ENCODE data around the gene NCLN. TPM values are rescaled to one million over a fixed set of nuclear protein-coding genes. Genes with fewer than 3 reads are reported as not detected.

The NCLN gene
- total RNA-seq, 4 donors from 2014 or later = 27.3 to 59.6 (median 40.8) TPM

DNA sequence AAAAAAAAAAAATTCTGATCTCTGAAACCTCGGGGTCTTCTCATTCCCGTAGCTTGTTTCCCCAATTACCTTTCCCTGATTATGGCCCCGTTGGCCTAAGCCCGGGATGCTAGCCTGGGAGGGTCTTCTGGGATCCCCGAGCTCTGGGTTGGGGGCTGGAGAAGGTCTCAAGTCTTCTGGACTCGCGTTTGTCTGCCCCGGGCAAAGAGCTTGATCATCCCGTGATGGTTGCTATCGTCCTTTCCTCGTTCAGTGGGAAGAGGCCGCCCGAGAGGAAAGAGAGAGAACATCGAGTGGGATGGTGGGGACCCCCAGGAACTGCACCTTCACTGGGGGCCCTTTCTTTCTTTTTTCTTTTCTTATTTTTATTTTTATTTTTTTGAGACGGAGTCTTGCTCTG is 47.5 kb upstream of the NCLN start:
- Histone ChIP-seq H3K4me1 (peaks cover 23 to 73% (median 31%) of the 10 kb centered on the region in 3 donors), H3K4me3 (peak overlapping the region in 2 of 4 donors; percentile 18 to 75), H3K27ac (peak overlapping the region in 1 of 4 donors; percentile 96), H3K9me3 (no peaks in the 10 kb centered on the region), H3K36me3 (peaks cover 0 to 9% (median 0%) of the 10 kb centered on the region in 3 donors), H3K27me3 (peaks cover 0 to 4% (median 0%) of the 10 kb centered on the region in 4 donors)
- DNase-seq = no peak
- intact Hi-C loops (cut with DNase I) = no loop called here
- WGBS, 2 donors = 76 to 78% methylated on average over 11 to 15 of the region's 15 CpGs
- TF ChIP-seq POLR2A (IDR thresholded peaks at IDR 0.05) = no peak
- TF ChIP-seq, protein P1, sequence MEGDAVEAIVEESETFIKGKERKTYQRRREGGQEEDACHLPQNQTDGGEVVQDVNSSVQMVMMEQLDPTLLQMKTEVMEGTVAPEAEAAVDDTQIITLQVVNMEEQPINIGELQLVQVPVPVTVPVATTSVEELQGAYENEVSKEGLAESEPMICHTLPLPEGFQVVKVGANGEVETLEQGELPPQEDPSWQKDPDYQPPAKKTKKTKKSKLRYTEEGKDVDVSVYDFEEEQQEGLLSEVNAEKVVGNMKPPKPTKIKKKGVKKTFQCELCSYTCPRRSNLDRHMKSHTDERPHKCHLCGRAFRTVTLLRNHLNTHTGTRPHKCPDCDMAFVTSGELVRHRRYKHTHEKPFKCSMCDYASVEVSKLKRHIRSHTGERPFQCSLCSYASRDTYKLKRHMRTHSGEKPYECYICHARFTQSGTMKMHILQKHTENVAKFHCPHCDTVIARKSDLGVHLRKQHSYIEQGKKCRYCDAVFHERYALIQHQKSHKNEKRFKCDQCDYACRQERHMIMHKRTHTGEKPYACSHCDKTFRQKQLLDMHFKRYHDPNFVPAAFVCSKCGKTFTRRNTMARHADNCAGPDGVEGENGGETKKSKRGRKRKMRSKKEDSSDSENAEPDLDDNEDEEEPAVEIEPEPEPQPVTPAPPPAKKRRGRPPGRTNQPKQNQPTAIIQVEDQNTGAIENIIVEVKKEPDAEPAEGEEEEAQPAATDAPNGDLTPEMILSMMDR (IDR thresholded peaks at IDR 0.05) = no peak

DNA sequence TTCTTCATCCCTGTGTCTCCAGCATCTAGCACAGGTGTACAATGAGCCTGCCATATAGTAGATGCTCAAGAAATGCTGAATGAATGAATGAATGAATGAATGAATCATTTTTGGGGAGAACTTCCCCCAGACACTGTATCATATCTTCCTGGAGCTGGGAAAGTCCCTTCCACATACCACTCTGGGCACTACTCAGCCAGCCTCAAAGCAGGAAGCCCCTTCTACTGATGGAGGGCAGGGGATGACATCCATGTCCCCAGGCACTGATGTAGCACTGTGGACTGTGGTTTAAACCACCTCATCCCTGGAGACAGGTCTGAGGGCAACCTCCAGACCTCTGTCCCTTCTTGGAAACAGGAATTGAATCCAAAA is 45.1 kb upstream of the NCLN start:
- Histone ChIP-seq H3K27me3 (peaks cover 0 to 4% (median 0%) of the 10 kb centered on the region in 4 donors), H3K36me3 (peaks cover 0 to 10% (median 0%) of the 10 kb centered on the region in 3 donors), H3K27ac (peak overlapping the region; percentile 42 to 89 (median 75)), H3K4me3 (no peak overlapping the region), H3K4me1 (peaks cover 22 to 59% (median 34%) of the 10 kb centered on the region in 3 donors), H3K9me3 (no peaks in the 10 kb centered on the region)
- TF ChIP-seq, protein P1 (IDR thresholded peaks at IDR 0.05) = no peak
- TF ChIP-seq POLR2A (IDR thresholded peaks at IDR 0.05) = no peak
- intact Hi-C loops (cut with DNase I) = no loop called here
- no peak for DNase-seq

DNA sequence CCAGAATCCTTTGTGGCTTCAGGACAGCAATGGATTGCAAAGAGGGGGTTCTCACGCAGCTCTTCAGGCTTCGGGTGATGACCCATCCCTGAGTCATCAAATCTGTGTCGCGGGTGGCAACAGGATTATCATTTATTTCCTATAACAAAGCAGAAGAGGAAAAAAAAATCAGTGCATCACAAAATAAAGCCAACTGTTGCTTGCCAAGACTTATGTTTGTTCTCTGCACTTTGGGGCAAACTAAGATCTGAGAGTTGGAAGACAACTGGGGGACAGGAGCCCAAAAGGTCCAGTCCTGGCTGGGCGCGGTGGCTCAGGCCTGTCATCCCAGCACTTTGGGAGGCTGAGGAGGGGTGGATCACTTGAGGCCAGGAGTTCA is 43.4 kb upstream of the NCLN start:
- 15 to 23% methylated on average over 5 to 6 of the region's 6 CpGs for WGBS, 2 donors
- intact Hi-C loops (cut with DNase I) = no loop called here
- Histone ChIP-seq H3K9me3 (no peaks in the 10 kb centered on the region), H3K4me3 (peak overlapping the region in 3 of 4 donors; percentile 4 to 37 (median 25)), H3K36me3 (peaks cover 0 to 25% (median 0%) of the 10 kb centered on the region in 3 donors), H3K27ac (peak overlapping the region; percentile 64 to 90 (median 88)), H3K4me1 (peaks cover 22 to 54% (median 30%) of the 10 kb centered on the region in 3 donors), H3K27me3 (no peaks in the 10 kb centered on the region)
- TF ChIP-seq, protein P1 (IDR thresholded peaks at IDR 0.05) = no peak
- no peak for TF ChIP-seq POLR2A (IDR thresholded peaks at IDR 0.05)
- no peak for DNase-seq

DNA sequence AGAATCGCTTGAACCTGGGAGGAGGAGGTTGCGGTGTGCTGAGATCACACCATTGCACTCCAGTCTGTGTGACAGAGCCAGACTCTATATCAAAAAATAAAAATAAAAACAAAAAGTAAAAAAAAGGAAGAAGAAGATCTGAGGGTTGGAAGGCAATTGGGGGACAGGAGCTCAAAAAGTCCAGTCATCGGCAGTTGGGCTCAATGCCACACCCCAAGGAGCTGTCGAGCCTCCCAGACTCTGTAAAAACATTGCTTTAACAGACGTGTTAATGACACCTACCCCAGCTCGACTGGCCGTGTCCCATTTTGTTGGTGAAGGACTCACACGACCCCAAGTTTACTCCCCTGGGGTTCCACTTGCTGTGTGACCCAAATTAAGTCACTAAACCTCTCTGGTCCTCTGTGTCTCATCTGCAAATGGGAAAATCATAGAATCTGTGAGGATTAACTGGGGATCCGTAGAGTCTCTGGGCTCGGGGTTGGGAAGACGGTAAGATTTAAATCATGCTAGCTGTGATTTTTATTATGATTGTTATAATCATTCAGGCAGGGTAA is 42.9 kb upstream of the NCLN start:
- intact Hi-C loops (cut with DNase I) = no loop called here
- no peaks in the 10 kb centered on the region for H3K27me3 ChIP-seq
- peak overlapping the region; percentile 64 to 90 (median 88) for H3K27ac ChIP-seq
- H3K36me3 ChIP-seq = peaks cover 0 to 25% (median 0%) of the 10 kb centered on the region in 3 donors
- H3K9me3 ChIP-seq = no peaks in the 10 kb centered on the region
- DNase-seq = no peak
- TF ChIP-seq, protein P1 (IDR thresholded peaks at IDR 0.05) = no peak
- TF ChIP-seq POLR2A (IDR thresholded peaks at IDR 0.05) = no peak
- WGBS, 2 donors = 59 to 63% methylated on average over 10 to 11 of the region's 11 CpGs
- H3K4me3 ChIP-seq = peak overlapping the region in 1 of 4 donors; percentile 37
- H3K4me1 ChIP-seq = peaks cover 22 to 48% (median 25%) of the 10 kb centered on the region in 3 donors

DNA sequence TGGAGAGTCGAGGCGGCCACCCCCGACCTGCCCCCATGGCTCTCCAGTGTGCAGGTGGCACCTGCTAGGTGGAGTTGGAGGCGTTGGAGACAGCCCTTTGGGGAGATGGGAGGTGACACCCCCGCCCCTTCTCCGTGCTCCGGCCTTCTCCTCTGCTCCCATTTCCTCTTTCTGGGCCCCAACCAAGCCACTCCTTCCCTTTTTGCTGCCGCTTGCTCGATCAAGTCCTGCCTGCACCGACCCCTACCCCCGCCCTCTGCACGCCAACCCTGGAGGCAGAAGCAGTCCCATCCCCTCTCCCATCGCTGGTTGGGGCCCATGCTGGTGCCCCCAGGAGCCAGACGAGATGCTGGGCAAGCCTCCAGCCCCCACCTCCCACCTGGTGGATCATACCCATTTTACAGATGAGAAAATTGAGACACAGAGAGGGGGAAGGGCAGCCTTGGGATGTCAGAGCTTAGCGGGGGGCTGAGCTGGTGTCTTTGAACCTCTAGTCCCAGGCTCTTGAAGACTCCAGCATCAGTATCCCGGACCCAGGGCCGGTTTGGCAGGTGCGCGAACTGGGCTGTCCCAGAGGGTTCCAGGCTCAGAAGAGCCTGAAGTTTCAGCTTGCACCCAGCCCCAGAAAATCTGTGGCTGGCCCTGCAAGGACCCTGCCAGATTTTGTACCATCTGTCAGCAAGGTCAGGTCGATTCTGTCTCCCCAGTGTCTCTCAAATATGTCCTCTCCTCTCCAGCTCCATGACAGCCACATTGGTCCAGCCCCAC is 39.6 kb upstream of the NCLN start:
- peak overlapping the region in 2 of 4 donors; percentile 13 to 39 for H3K27ac ChIP-seq
- H3K4me3 ChIP-seq = no peak overlapping the region
- H3K27me3 ChIP-seq = peaks cover 0 to 6% (median 0%) of the 10 kb centered on the region in 4 donors
- no peak for TF ChIP-seq POLR2A (IDR thresholded peaks at IDR 0.05)
- TF ChIP-seq, protein P1 (IDR thresholded peaks at IDR 0.05) = no peak
- H3K9me3 ChIP-seq = no peaks in the 10 kb centered on the region
- H3K36me3 ChIP-seq = peaks cover 0 to 49% (median 6%) of the 10 kb centered on the region in 3 donors
- no peak for DNase-seq
- peaks cover 21 to 32% (median 22%) of the 10 kb centered on the region in 3 donors for H3K4me1 ChIP-seq
- intact Hi-C loops (cut with DNase I) = no loop called here
- WGBS, 2 donors = 61 to 75% methylated on average over 14 to 15 of the region's 20 CpGs
